ENCODE results near the gene MAFG. TPM values are rescaled to one million over a fixed set of nuclear protein-coding genes. Genes with fewer than 3 reads are reported as not detected.
A peak's percentile ranks its signal among the peaks of the same experiment; 100 is the strongest.

Gene MAFG
- total RNA-seq, 1 experiment from 2014 or later: 22.9 TPM

- peaks cover 7% of the 10 kb centered on the region for H3F3A ChIP-seq (ENCODE audit: low read length, unreplicated experiment)
- H3K4me2 ChIP-seq (ENCODE audit: low read length): peak within 1 kb of the TSS; percentile 100
- DNase-seq (peak; percentile 90), ATAC-seq (peak; percentile 75)
- BruUV-seq (replicated peaks): no TSS peak
- peak within 1 kb of the TSS; percentile 75 for H2AFZ ChIP-seq (ENCODE audit: low read length)
- H3K36me3 ChIP-seq (ENCODE audit: low read depth, low read length): peaks cover 26% of the 10 kb centered on the region; the same call in 1 of the 2 replicates
- POLR2A ChIA-PET (ENCODE audit: unreplicated experiment): interaction anchor here (0.6 to 0.7 kb wide), 3 partner anchors 16 to 208 kb away, joined by 3 to 11 read pairs (median 4); partner anchors contain the start of gene MRPL12
- H3K27ac ChIP-seq (ENCODE audit: low read length): peak within 1 kb of the TSS; percentile 45; the same call in 1 of the 2 replicates
- H4K20me1 ChIP-seq (ENCODE audit: low read length): 0 out of 2 replicates have a peak, but pooled peaks cover 18% of the 10 kb centered on the region
- intact Hi-C loops (cut with micrococcal nuclease): loop anchor here (1.0 kb wide), 1 partner anchor 20 kb away; the partner anchor contains the start of genes ALYREF and ANAPC11
- H3K4me1 ChIP-seq (ENCODE audit: insufficient read depth, low read length): peaks cover 36% of the 10 kb centered on the region
- TF ChIP-seq EZH2phosphoT487 (IDR thresholded peaks at IDR 0.05; ENCODE audit: borderline replicate concordance, low read length) (no peak), EZH2 (IDR thresholded peaks at IDR 0.05; ENCODE audit: low read length, unreplicated experiment) (no peak), CTCF (conservative IDR thresholded peaks at IDR 0.05; ENCODE audit: low read depth, low read length) (peak; percentile 34; the same call in 1 of the 2 replicates)
- H3K4me3 ChIP-seq (ENCODE audit: low read length): peak within 1 kb of the TSS; percentile 85
- H3K9ac ChIP-seq (ENCODE audit: low read length): peak within 1 kb of the TSS; percentile 64
- H3K79me2 ChIP-seq (ENCODE audit: low read length): peaks cover 16% of the 10 kb centered on the region
- H3K9me3 ChIP-seq (ENCODE audit: low read length): no peaks in the 10 kb centered on the region
- H3K9me2 ChIP-seq (replicated peaks; ENCODE audit: low read length): no peaks in the 10 kb centered on the region
- no peaks in the 10 kb centered on the region for H3K27me3 ChIP-seq (ENCODE audit: low read length)
- CTCF ChIA-PET: interaction anchor here (0.6 kb wide), 1 partner anchor 48 kb away, joined by 3 read pairs; no protein-coding TSS in a partner anchor
Measured at GRCh38 chr17:81911277-81911961, 16.1 kb downstream of the MAFG start, which contains the start of gene PCYT2. Gene PCYT2, minus strand, starts transcription at chr17:81911399. Its CDS starts 44 bp downstream, at chr17:81911355.

DNA sequence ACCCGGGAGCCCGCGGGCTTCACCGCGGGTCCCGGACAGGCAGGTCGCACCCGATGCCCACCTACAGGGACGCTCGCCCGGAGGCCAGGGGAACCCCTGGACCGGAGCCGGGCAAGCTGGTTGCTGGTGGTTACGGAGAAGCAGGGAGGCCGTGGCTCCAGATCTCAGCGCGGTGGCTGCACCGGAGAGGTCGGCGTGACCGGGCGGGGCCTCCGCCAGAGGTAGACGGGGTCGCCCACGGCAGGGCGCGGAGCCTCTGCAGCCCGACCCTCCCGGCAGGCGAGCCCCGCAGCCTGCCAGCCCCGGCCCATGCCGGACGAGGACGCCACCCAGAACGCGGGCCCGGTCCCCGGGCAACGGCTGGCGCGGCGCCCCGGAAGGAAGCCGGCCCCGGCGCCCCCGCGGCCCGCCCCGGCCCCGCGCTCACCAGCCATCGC is 16.7 kb downstream of the MAFG start:
- Histone ChIP-seq H3K79me2 (ENCODE audit: low read length) (peaks cover 11% of the 10 kb centered on the region), H3K27me3 (ENCODE audit: low read length) (no peaks in the 10 kb centered on the region), H3K4me2 (ENCODE audit: low read length) (peak overlapping the region; percentile 100), H3K4me1 (ENCODE audit: insufficient read depth, low read length) (peaks cover 31% of the 10 kb centered on the region), H3K9me2 (replicated peaks; ENCODE audit: low read length) (no peaks in the 10 kb centered on the region), H2AFZ (ENCODE audit: low read length) (peak overlapping the region; percentile 75), H3K27ac (ENCODE audit: low read length) (no peak overlapping the region), H3K9me3 (ENCODE audit: low read length) (no peaks in the 10 kb centered on the region), H3K36me3 (ENCODE audit: low read depth, low read length) (peaks cover 26% of the 10 kb centered on the region; the same call in 1 of the 2 replicates), H3K4me3 (ENCODE audit: low read length) (peak overlapping the region; percentile 85), H4K20me1 (ENCODE audit: low read length) (0 out of 2 replicates have a peak, but pooled peaks cover 14% of the 10 kb centered on the region), H3K9ac (ENCODE audit: low read length) (peak overlapping the region; percentile 64), H3F3A (ENCODE audit: low read length, unreplicated experiment) (peaks cover 7% of the 10 kb centered on the region)
- TF ChIP-seq EZH2 (IDR thresholded peaks at IDR 0.05; ENCODE audit: low read length, unreplicated experiment): no peak
- TF ChIP-seq CTCF (conservative IDR thresholded peaks at IDR 0.05; ENCODE audit: low read depth, low read length): no peak
- TF ChIP-seq EZH2phosphoT487 (IDR thresholded peaks at IDR 0.05; ENCODE audit: borderline replicate concordance, low read length): no peak
- CTCF ChIA-PET: interaction anchor here (0.6 kb wide), 1 partner anchor 48 kb away, joined by 3 read pairs; no protein-coding TSS in a partner anchor
- intact Hi-C loops (cut with micrococcal nuclease): loop anchor here (1.0 kb wide), 1 partner anchor 20 kb away; the partner anchor contains the start of genes ALYREF and ANAPC11
- ATAC-seq: peak; percentile 21
- POLR2A ChIA-PET (ENCODE audit: unreplicated experiment): interaction anchor here (0.6 kb wide), 2 partner anchors 62 to 208 kb away, joined by 3 to 11 read pairs; partner anchors contain the start of gene MRPL12
- no peak for DNase-seq
- no TSS peak for BruUV-seq (replicated peaks)
